HG02678 (cell line): ENCODE results near the gene ZER1.
A peak's percentile ranks its signal among the peaks of the same experiment; 100 is the strongest.
"Not testable (repeated sequence)": the region's sequence is repeated elsewhere in the genome, so short reads cannot be mapped to it uniquely, and the experiment has no call there.

Source experiments
- ATAC-seq: cut with Tn5 transposase; IDR thresholded peaks from one replicate; pipeline ENCODE4 v1.9.1; 2021; ENCODE audit warnings: mild to moderate bottlenecking, moderate library complexity; ENCODE audit not compliant: unreplicated experiment

ZER1 gene

DNA sequence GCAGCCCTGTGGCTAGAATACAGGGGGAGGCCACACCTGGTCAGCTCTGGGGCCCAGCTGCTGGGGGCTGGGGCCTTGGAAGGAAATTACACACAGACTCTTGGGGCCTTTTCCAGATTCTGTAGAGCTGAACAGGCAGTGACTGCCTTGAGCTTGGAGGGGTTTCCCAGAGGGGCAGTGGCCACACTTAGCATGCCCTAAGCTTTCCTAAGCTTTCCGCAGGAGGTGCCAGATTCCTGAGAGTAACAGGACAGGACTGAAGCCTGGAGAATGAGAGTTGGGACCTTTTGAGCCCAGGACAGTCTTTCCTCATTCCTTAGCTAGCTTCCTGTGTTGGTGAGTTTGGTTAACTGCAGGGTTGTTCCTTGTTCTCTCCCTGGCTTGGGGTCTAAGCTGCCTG, 16.7 kb upstream of the ZER1 start:
- no peak for ATAC-seq

DNA sequence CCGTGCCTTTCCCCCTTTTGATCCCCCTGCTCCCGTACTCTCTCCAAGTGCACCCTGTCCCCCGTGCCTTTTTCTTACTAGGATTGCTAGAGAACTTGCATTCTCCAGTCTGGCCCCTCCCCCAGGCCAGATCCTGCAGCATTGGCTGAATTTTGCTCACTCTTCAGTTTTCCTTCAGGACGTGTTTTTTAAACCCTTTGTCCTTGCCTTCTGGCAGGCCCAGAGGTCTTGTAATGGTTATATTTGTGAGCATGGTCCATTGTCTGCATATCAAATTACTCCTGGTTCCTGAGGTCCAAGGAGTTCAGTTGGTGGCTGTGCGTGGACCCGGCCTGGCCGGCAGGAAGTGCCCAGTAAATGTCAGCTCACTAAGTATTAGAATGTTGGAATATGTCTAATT, 15.9 kb upstream of the ZER1 start:
- ATAC-seq: no peak

DNA sequence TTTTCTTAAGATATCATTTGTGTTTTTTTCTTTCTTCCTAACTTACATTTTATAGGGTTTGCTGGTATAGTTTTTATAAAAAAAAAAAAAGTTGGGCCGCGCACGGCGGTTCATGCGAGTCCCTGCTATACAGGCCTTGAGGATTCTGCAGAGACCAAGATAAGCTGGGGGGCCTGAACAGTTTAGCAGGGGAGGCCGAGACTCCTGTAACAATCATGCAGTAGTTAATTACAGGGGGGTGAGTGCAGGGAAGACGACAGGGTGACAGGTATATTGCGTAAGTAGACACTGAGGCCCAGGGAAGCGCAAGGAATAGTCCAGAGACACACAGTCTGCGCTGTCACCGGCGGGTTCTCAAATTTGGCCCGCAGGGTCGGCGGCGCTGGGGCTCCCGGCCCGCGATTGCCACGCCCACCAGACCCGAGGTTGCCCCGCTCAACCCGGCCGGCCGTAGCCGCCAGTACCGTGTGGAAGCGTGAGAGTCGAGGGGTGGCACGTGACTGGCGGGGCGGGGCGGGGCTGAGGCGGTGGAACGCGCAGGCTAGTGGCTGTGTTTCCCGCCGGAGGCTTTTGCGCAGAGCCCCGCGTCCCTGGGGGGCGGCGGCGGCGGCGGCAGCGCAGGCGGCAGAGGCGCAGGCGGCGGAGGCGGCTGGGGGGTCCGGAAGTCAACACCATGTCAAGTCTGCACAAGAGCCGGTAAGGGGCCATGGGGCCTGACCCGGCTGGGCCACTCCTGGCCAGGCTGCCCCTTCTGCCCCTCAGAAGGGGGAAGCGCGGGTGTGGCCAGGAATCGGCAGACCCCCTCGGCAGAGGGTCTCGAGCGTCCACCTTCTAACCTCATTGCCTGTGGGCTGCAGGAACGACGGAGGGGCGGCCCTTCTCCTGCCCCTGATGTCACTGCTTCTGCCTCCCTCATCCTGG, 15.2 kb upstream of the ZER1 start, which contains the start of gene TBC1D13:
Gene TBC1D13, plus strand, starts transcription at position 573 of the 921 bp plus-strand sequence. Its CDS starts 101 bp downstream, at position 674.
- ATAC-seq: peak; percentile 92

DNA sequence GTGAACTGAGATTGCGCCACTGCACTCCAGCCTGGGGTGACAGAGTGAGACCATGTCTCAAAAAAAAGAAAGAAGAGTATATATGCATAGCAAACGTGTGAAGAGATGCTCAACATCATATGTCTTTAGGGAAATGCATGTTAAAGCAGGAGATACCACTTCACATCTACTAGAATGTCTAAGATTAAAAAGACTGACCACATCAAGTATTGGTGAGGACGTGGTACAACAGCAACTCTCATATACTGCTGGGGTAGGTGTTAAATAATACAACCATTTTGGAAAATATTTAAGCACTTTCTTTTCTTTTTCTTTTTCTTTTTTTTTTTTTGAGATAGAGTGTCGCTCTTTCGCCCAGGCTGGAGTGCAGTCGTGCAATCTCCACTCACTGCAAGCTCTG, 13.7 kb upstream of the ZER1 start:
- no peak for ATAC-seq

- ATAC-seq: no peak
These were observed 10.9 kb upstream of the ZER1 start for GRCh38 chr9:128782669-128783068.

GRCh38 chr9:128781187-128782070, 9.7 kb upstream of the ZER1 start:
- no peak for ATAC-seq

DNA sequence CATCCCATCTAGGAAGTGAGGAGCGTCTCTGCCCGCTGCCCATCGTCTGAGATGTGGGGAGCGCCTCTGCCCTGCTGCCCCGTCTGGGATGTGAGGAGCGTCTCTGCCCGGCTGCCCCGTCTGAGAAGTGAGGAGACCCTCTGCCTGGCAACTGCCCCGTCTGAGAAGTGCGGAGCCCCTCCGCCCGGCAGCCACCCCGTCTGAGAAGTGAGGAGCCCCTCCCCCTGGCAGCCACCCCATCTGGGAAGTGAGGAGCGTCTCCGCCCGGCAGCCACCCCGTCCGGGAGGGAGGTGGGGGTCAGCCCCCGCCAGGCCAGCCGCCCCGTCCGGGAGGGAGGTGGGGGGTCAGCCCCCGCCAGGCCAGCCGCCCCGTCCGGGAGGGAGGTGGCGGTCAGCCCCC, 8.4 kb upstream of the ZER1 start:
- not testable (repeated sequence) for ATAC-seq

- no peak for ATAC-seq
These were observed 3.1 kb upstream of the ZER1 start for GRCh38 chr9:128774804-128775203.

DNA sequence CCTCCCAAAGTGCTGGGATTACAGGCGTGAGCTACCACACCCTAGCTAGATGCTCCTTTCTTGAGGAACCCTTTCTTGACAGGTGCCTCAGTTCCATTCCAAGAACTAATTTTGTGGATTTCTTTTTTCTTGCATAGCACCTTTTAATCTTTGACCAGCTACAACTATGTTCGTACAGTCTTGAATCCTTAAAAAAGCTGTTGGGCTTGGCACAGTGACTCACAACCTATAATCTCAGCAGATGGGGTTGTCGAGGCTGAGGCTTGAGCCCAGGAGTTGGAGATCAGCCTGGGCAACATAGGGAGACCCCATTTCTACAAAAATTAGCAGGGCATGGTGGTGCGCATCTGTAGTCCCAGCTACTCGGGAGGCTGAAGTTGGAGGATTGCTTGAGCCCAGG, 1.3 kb upstream of the ZER1 start:
- ATAC-seq: no peak

- ATAC-seq: peak; percentile 28
These were observed 519 bp downstream of the ZER1 start for GRCh38 chr9:128771094-128771721.

GRCh38 chr9:128770286-128771030, 1.3 kb downstream of the ZER1 start:
- ATAC-seq: no peak

GRCh38 chr9:128768606-128769005, 3.1 kb downstream of the ZER1 start:
- ATAC-seq: no peak

- ATAC-seq: no peak
These were observed 6.2 kb downstream of the ZER1 start for GRCh38 chr9:128765499-128765898.

DNA sequence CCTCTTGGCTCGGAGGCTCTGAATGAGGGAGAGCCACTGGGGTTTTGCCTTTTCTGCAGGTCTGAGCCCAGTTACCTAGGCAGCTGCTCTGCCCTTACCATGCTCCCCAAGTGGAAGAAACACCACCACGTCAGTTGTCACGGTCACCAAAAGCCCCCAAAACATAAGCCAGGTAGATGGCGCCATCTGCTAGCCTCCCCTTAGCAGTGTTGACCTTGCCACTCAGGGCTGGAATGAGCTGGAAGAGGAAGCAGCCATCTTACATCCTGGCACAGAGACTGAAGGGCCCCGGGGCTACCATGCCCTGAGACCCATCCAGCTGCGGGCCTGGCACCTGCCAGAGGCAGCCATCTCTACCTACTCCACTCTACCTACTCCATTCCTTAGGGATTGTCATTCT, 7.4 kb downstream of the ZER1 start:
- ATAC-seq: no peak

- no peak for ATAC-seq
These were observed 8.9 kb downstream of the ZER1 start for GRCh38 chr9:128762671-128763449.

GRCh38 chr9:128757602-128758001, 14.1 kb downstream of the ZER1 start:
- no peak for ATAC-seq

- no peak for ATAC-seq
These were observed 18.1 kb downstream of the ZER1 start for GRCh38 chr9:128753627-128754026.

GRCh38 chr9:128750926-128751595, 20.7 kb downstream of the ZER1 start:
- ATAC-seq: no peak

DNA sequence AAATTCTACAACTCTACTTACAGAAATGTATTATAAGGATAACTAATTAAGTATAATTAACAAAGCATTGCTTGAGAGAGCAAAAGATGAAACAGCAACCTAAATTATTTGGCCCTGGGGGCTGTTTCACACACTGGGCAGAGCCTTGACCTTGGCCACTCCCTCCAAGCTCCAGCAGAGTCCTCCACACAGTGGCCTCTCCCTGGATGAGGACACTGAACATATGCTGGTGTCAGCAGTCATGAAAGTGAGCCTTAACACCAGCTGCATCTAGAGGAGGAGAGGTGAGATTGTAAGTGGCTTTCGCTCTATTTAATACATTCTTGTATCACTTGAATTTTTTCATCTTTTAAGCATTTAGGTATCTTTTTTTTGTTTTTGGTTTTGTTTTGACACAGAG, 24.5 kb downstream of the ZER1 start:
- no peak for ATAC-seq
